ENCODE measurements around the gene IL22RA1.

The IL22RA1 gene

DNA sequence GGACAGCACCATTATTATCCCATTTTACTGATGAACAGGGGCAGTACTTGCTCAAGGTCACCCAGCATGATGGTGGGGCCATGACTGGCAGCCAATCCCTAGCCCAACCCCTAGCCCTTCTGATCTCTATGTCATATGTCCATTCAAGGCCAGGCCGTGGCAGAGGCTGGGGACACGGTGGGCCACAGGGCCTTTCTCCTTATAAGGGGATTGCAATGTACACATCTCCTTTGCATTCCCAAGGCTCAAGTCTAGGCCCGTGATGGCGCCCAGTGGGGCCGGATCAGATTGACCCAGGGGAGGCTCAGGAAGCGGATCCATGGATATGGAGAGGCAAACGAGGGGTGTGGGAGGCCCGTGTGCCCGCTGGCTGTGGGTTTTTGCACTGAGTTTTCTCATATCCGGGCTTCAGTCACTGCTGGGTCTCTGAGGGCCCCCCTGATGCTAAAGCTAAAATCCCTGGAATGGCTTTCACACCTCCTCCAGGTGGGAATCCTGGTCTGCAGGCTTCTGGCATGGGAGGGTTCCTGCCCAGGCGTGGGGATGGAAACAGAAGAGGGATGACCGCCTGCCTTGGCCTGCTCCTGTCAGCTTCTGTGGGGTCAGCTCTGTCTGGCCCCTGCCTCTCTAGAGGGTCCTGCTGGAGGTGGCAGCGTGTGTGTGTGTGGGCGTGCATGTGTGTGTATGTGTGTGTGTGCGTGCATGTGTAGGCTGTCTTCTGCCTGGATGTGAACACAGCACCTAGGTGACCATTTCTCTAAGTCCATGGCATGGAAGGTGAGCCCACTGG, 33.1 kb downstream of the IL22RA1 start:
- no peak for DNase-seq (ENCODE audit: low read depth)
- no peak overlapping the region for H3K4me3 ChIP-seq (ENCODE audit: low read depth, low read length)
- TF ChIP-seq, protein P1, sequence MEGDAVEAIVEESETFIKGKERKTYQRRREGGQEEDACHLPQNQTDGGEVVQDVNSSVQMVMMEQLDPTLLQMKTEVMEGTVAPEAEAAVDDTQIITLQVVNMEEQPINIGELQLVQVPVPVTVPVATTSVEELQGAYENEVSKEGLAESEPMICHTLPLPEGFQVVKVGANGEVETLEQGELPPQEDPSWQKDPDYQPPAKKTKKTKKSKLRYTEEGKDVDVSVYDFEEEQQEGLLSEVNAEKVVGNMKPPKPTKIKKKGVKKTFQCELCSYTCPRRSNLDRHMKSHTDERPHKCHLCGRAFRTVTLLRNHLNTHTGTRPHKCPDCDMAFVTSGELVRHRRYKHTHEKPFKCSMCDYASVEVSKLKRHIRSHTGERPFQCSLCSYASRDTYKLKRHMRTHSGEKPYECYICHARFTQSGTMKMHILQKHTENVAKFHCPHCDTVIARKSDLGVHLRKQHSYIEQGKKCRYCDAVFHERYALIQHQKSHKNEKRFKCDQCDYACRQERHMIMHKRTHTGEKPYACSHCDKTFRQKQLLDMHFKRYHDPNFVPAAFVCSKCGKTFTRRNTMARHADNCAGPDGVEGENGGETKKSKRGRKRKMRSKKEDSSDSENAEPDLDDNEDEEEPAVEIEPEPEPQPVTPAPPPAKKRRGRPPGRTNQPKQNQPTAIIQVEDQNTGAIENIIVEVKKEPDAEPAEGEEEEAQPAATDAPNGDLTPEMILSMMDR (IDR thresholded peaks at IDR 0.05; ENCODE audit: control insufficient read depth, extremely low read depth, insufficient read depth), result no peak

GRCh38 chr1:24109166-24109483, 33.8 kb downstream of the IL22RA1 start:
- TF ChIP-seq, protein P1 (IDR thresholded peaks at IDR 0.05; ENCODE audit: control insufficient read depth, extremely low read depth, insufficient read depth), result no peak
- no peak for DNase-seq (ENCODE audit: low read depth)
- H3K4me3 ChIP-seq (ENCODE audit: low read depth, low read length), result no peak overlapping the region

DNA sequence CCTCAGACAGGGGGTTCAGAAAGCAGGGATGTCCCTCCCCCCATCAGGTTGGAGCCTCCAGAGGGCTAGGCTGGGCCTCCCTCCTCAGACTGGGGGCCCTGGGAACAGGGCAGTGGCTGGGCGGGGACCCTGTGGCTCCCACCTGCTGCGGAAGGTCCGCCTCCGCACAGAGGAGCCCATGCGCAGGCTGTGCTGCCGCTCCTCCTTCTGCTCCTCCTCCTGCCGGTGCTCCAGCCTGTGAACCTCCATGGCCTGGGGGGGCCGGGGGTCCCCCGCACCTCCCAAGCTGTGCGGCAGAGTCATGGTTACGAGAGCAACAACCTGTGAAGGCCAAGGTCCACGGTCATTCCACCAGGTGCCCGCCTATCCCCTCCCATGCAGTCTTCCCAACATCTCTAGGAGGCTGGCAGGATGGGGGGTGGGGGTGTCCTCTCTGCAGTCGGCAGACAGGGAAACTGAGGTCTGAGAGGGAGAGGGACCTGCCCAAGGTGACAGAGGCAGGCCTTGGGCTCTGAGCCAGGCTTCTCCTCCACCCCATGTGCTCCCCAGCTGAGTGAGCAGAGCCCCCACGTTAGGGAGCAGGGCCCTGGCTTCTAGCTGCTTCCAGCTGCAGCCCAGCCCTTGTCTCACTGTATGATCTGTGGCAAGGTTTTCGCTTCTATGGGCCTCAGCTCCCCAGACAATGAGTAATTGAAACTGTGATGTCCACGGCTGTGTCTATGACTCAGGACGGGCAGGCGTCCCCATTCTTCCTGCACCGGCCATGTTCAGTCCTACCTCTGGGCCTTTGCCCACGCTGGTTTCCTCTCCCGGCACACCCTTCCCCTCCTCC, 34.4 kb downstream of the IL22RA1 start:
- DNase-seq (ENCODE audit: low read depth), result no peak
- no peak overlapping the region for H3K4me3 ChIP-seq (ENCODE audit: low read depth, low read length)
- TF ChIP-seq, protein P1 (IDR thresholded peaks at IDR 0.05; ENCODE audit: control insufficient read depth, extremely low read depth, insufficient read depth), result no peak

DNA sequence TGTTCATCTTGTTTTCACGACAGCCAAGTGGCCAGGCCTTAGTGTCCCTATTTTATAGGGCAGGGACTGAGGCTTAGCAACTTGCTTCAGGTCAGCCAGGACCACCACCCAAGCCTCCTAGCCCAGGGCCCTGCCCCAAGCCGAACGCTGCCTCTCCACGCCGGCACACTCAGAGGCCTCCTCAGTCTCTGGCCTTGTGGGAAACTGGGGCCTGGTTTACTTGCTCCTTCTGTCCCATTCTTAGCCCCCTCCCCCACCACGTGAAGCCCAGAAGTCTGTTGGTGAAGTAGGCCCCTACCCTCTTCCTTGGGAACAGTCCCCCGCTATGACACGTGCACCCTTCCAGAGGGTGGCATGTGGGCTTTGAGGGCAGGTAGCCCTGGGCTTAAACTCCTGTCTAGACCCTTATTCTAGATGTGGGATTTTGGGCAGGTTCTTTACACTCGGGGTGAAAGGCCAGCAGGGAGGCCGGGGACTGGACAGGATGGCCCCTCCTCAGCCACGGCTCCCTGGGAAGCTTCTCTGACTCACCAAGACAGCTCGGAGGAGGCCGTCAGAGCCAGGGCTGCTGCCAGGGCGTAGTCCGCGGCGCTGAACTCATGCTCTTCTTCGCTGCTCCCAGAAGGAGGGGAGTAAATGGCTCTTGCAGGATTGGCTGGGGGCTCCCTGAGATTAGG, 35.3 kb downstream of the IL22RA1 start:
- DNase-seq (ENCODE audit: low read depth), result no peak
- no peak overlapping the region for H3K4me3 ChIP-seq (ENCODE audit: low read depth, low read length)
- TF ChIP-seq, protein P1 (IDR thresholded peaks at IDR 0.05; ENCODE audit: control insufficient read depth, extremely low read depth, insufficient read depth), result no peak

- DNase-seq (ENCODE audit: low read depth), result no peak
- TF ChIP-seq, protein P1 (IDR thresholded peaks at IDR 0.05; ENCODE audit: control insufficient read depth, extremely low read depth, insufficient read depth), result no peak
These were observed 37.4 kb downstream of the IL22RA1 start for GRCh38 chr1:24105368-24106160.

DNA sequence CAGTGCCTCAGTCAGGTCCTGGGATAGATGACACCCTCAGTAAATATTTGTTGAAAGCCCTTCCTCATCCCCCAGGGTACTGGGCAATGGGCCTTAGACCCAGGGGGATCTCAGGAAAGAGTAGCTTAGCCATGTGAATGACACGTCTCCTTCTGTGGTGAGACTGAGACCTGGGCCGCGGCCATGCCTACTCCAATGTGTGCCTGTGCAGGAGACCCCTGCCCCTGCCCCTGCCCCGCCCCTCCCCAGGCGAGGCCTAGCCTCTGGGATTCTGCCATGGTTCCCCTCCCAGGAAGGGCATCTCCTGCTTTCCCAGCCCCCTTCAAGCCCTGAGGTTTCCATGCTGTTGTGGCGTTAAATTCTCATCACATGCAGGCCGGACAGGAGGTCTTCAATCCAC, 38.1 kb downstream of the IL22RA1 start:
- H3K4me3 ChIP-seq (ENCODE audit: low read depth, low read length), result no peak overlapping the region
- DNase-seq (ENCODE audit: low read depth), result no peak
- TF ChIP-seq, protein P1 (IDR thresholded peaks at IDR 0.05; ENCODE audit: control insufficient read depth, extremely low read depth, insufficient read depth), result no peak

More at GRCh38 chr1:24105368-24106160, 37.4 kb downstream of the IL22RA1 start:
- no peak overlapping the region for H3K4me3 ChIP-seq (ENCODE audit: low read depth, low read length)

Data from LNCaP clone FGC (cell line).